Measurements from ENCODE around the gene C6orf47. TPM values are rescaled to one million over a fixed set of nuclear protein-coding genes. Genes with fewer than 3 reads are reported as not detected.

C6orf47 gene
- total RNA-seq, 1 donor from 2014 or later, result 20.6 TPM

GRCh38 chr6:31614684-31615578 lies 45.6 kb downstream of the C6orf47 start, which contains the start of gene AIF1:
Gene AIF1, plus strand, starts transcription at chr6:31615234. Its CDS starts 96 bp downstream, at chr6:31615330.
- no peak for DNase-seq (ENCODE audit: low read depth)

- DNase-seq (ENCODE audit: low read depth), result no peak
Measured at GRCh38 chr6:31614075-31614619, 46.4 kb downstream of the C6orf47 start.

GRCh38 chr6:31610968-31611367 lies 49.6 kb downstream of the C6orf47 start:
- no peak for DNase-seq (ENCODE audit: low read depth)

- DNase-seq (ENCODE audit: low read depth), result no peak
Measured at GRCh38 chr6:31609519-31610406, 50.8 kb downstream of the C6orf47 start.

Small RNAs within 50 kb of the gene (microRNA-seq; reads per million reads assigned to microRNA genes)
- 0.65 reads per million for gene MIR4646
- gene MIR6832, result not detected

Other genes starting within 250 kb of the C6orf47 start
- gene MICB, start 162.6 kb downstream of the C6orf47 start, total RNA-seq, result 2.1 and 2.9 TPM in 2 replicates
- gene MCCD1, start 131.8 kb downstream of the C6orf47 start, total RNA-seq, result not detected in 2 replicates
- gene DDX39B, start 118.8 kb downstream of the C6orf47 start, total RNA-seq, result 290 and 382 TPM in 2 replicates
- 4.8 and 8.5 TPM in 2 replicates for gene ATP6V1G2, start 114.2 kb downstream of the C6orf47 start, total RNA-seq
- 26.1 and 28.3 TPM in 2 replicates for gene NFKBIL1, start 113.2 kb downstream of the C6orf47 start, total RNA-seq
- not detected in 2 replicates for gene LTA, start 88.5 kb downstream of the C6orf47 start, total RNA-seq
- not detected in 2 replicates for gene TNF, start 85.2 kb downstream of the C6orf47 start, total RNA-seq
- gene LTB, start 78.4 kb downstream of the C6orf47 start, total RNA-seq, result 0.40 TPM in 1 of 2 replicates, not detected in the other
- gene LST1, start 74.5 kb downstream of the C6orf47 start, total RNA-seq, result not detected in 2 replicates
- not detected in 2 replicates for gene NCR3, start 67.8 kb downstream of the C6orf47 start, total RNA-seq
- not detected in 2 replicates for gene AIF1, start 45.5 kb downstream of the C6orf47 start, total RNA-seq
- gene PRRC2A, start 40.1 kb downstream of the C6orf47 start, total RNA-seq, result 77.2 and 85.9 TPM in 2 replicates
- 271 and 307 TPM in 2 replicates for gene BAG6, start 8.1 kb downstream of the C6orf47 start, total RNA-seq
- 2.9 and 4.2 TPM in 2 replicates for gene APOM, start 4.9 kb downstream of the C6orf47 start, total RNA-seq
- gene GPANK1, start 4.2 kb upstream of the C6orf47 start, total RNA-seq, result 8.6 and 12.9 TPM in 2 replicates
- gene CSNK2B, start 5.3 kb upstream of the C6orf47 start, total RNA-seq, result 211 and 248 TPM in 2 replicates
- 2.9 and 4.0 TPM in 2 replicates for gene LY6G5B, start 9.2 kb upstream of the C6orf47 start, total RNA-seq
- 2.7 and 3.4 TPM in 2 replicates for gene LY6G5C, start 20.3 kb upstream of the C6orf47 start, total RNA-seq
- gene ABHD16A, start 42.5 kb upstream of the C6orf47 start, total RNA-seq, result 58.9 and 66.0 TPM in 2 replicates
- gene LY6G6F, start 46.1 kb upstream of the C6orf47 start, total RNA-seq, result not detected in 2 replicates
- gene LY6G6D, start 54.6 kb upstream of the C6orf47 start, total RNA-seq, result not detected in 2 replicates
- gene LY6G6C, start 61.0 kb upstream of the C6orf47 start, total RNA-seq, result not detected in 2 replicates
- not detected in 2 replicates for gene MPIG6B, start 62.6 kb upstream of the C6orf47 start, total RNA-seq
- 120 and 142 TPM in 2 replicates for gene DDAH2, start 68.5 kb upstream of the C6orf47 start, total RNA-seq
- 257 and 425 TPM in 2 replicates for gene CLIC1, start 75.8 kb upstream of the C6orf47 start, total RNA-seq
- 7.4 and 8.4 TPM in 2 replicates for gene MSH5, start 79.2 kb upstream of the C6orf47 start, total RNA-seq
- gene SAPCD1, start 101.9 kb upstream of the C6orf47 start, total RNA-seq, result 0.94 TPM in 1 of 2 replicates, not detected in the other
- gene VWA7, start 116.5 kb upstream of the C6orf47 start, total RNA-seq, result 1.3 TPM in 1 of 2 replicates, not detected in the other
- 56.4 and 62.2 TPM in 2 replicates for gene VARS1, start 135.0 kb upstream of the C6orf47 start, total RNA-seq
- 28.7 and 38.8 TPM in 2 replicates for gene LSM2, start 146.2 kb upstream of the C6orf47 start, total RNA-seq
- gene HSPA1L, start 154.5 kb upstream of the C6orf47 start, total RNA-seq, result 2.6 and 3.6 TPM in 2 replicates
- gene HSPA1A, start 154.8 kb upstream of the C6orf47 start, total RNA-seq, result 109 and 131 TPM in 2 replicates
- 86.3 and 98.7 TPM in 2 replicates for gene HSPA1B, start 167.0 kb upstream of the C6orf47 start, total RNA-seq
- 128 and 187 TPM in 2 replicates for gene NEU1, start 202.0 kb upstream of the C6orf47 start, total RNA-seq
- 0.11 and 0.16 TPM in 2 replicates for gene SLC44A4, start 218.2 kb upstream of the C6orf47 start, total RNA-seq
- 33.7 and 36.4 TPM in 2 replicates for gene EHMT2, start 236.9 kb upstream of the C6orf47 start, total RNA-seq
- 2.7 and 3.3 TPM in 2 replicates for gene ZBTB12, start 241.3 kb upstream of the C6orf47 start, total RNA-seq

Data from myocyte (in vitro differentiated cells).